K562 (cell line): ENCODE measurements around the gene TRIP10. TPM values are rescaled to one million over a fixed set of nuclear protein-coding genes. Genes with fewer than 3 reads are reported as not detected.

Source experiments
- ASH1L ChIP-seq: fragments of 450-650 bp; IDR thresholded peaks from 2 replicates; pipeline ENCODE4 v1.6.1; 2018; ENCODE audit warnings: borderline replicate concordance, mild to moderate bottlenecking, low read depth; ENCODE audit not compliant: partially characterized antibody
- ATF7 ChIP-seq: fragments of 450-650 bp; IDR thresholded peaks from 2 replicates; pipeline ENCODE4 v1.7.1; 2014; ENCODE audit warnings: mild to moderate bottlenecking, moderate library complexity
- BCL6 ChIP-seq: fragments of 250-450 bp; sonication (Bioruptor Pico); IDR thresholded peaks from 2 replicates; pipeline ENCODE4 v1.4.0; 2020
- BDP1 ChIP-seq: IDR thresholded peaks from 3 replicates; pipeline ENCODE4 v1.6.1; 2011; ENCODE audit not compliant: insufficient read length, insufficient read depth
- CBX1 ChIP-seq: sonication (generic); IDR thresholded peaks from 2 replicates; pipeline ENCODE4 v1.6.1; 2016; ENCODE audit warnings: antibody characterized with exemption, low read depth, mild to moderate bottlenecking
- DMBX1 ChIP-seq: fragments of 250-450 bp; sonication (Bioruptor Pico); IDR thresholded peaks from 2 replicates; pipeline ENCODE4 v1.8.0; 2022; ENCODE audit warnings: inconsistent platforms, mild to moderate bottlenecking, moderate library complexity, borderline replicate concordance
- ESRRB ChIP-seq: fragments of 250-450 bp; sonication (Bioruptor Pico); IDR thresholded peaks from 2 replicates; pipeline ENCODE4 v1.5.0; 2020; ENCODE audit warnings: mild to moderate bottlenecking, moderate library complexity, borderline replicate concordance
- HMG20A ChIP-seq: fragments of 450-650 bp; formaldehyde crosslinking; conservative IDR thresholded peaks from 2 replicates; pipeline ENCODE4 v1.4.0; 2020; ENCODE audit warnings: mild to moderate bottlenecking, mixed read lengths
- HNRNPK ChIP-seq: fragments of 200-400 bp; formaldehyde crosslinking; IDR thresholded peaks from one replicate; pipeline ENCODE4 v1.6.1; 2018; ENCODE audit warnings: mild to moderate bottlenecking, low read depth, low read length; ENCODE audit not compliant: poor library complexity, severe bottlenecking
- ILK ChIP-seq: fragments of 450-650 bp; IDR thresholded peaks from 2 replicates; pipeline ENCODE4 v1.6.1; 2016; ENCODE audit warnings: missing genetic modification characterization, low read depth, mild to moderate bottlenecking, missing compliant biosample characterization, moderate library complexity, borderline replicate concordance
- KDM5B ChIP-seq: fragments of 200-600 bp; sonication (generic); IDR thresholded peaks from 2 replicates; pipeline ENCODE4 v1.6.1; 2012; ENCODE audit warnings: low read depth, mild to moderate bottlenecking, moderate library complexity, low read length, control low read depth, inconsistent platforms; ENCODE audit not compliant: insufficient replicate concordance
- MCM7 ChIP-seq, 2 experiments: fragments of 450-650 bp; IDR thresholded peaks; 2 replicates each; pipeline ENCODE4 v1.6.1; 2016 to 2018
- MIER1 ChIP-seq: fragments of 450-650 bp; IDR thresholded peaks from 2 replicates; pipeline ENCODE4 v1.6.1; 2016; ENCODE audit warnings: antibody characterized with exemption, mild to moderate bottlenecking, low read depth
- NFYB ChIP-seq: IDR thresholded peaks from 2 replicates; pipeline ENCODE4 v1.6.1; 2011; ENCODE audit warnings: mild to moderate bottlenecking, moderate library complexity; ENCODE audit not compliant: insufficient read length; ENCODE audit errors: extremely low read depth
- RBFOX2 ChIP-seq: fragments of 200-400 bp; formaldehyde crosslinking; IDR thresholded peaks from 2 replicates; pipeline ENCODE4 v1.6.1; 2017; ENCODE audit warnings: low read depth, mild to moderate bottlenecking, low read length, moderate library complexity
- SMAD4 ChIP-seq: fragments of 250-450 bp; sonication (Bioruptor Pico); conservative IDR thresholded peaks from 2 replicates; pipeline ENCODE4 v1.8.0; 2021; ENCODE audit warnings: inconsistent platforms, mild to moderate bottlenecking, moderate library complexity
- SMARCC2 ChIP-seq: fragments of 450-650 bp; IDR thresholded peaks from 2 replicates; pipeline ENCODE4 v1.6.1; 2017; ENCODE audit warnings: antibody characterized with exemption, moderate library complexity, mild to moderate bottlenecking, low read depth
- SOX6 ChIP-seq: fragments of 450-650 bp; IDR thresholded peaks from 2 replicates; pipeline ENCODE4 v1.6.1; 2014; ENCODE audit warnings: mild to moderate bottlenecking
- TAF1 ChIP-seq: IDR thresholded peaks from 2 replicates; pipeline ENCODE4 v1.6.1; 2011; ENCODE audit warnings: mild to moderate bottlenecking, low read length, moderate library complexity; ENCODE audit not compliant: insufficient read depth, control insufficient read depth, severe bottlenecking; ENCODE audit errors: extremely low read depth
- TARDBP ChIP-seq: fragments of 450-650 bp; IDR thresholded peaks from 2 replicates; pipeline ENCODE4 v1.6.1; 2016
- THRB ChIP-seq: fragments of 450-650 bp; formaldehyde crosslinking; conservative IDR thresholded peaks from 2 replicates; pipeline ENCODE4 v1.4.0; 2022; ENCODE audit warnings: mild to moderate bottlenecking, missing genetic modification characterization
- USF1 ChIP-seq: sonication (generic); formaldehyde crosslinking; IDR thresholded peaks from 2 replicates; pipeline ENCODE4 v1.9.0; 2022; ENCODE audit warnings: mild to moderate bottlenecking, missing genetic modification reagents
- ZBTB33 ChIP-seq: sonication (generic); formaldehyde crosslinking; IDR thresholded peaks from 2 replicates; pipeline ENCODE4 v1.8.1; 2023; ENCODE audit warnings: mild to moderate bottlenecking, missing genetic modification reagents
- ZBTB43 ChIP-seq: sonication (generic); formaldehyde crosslinking; IDR thresholded peaks from 2 replicates; pipeline ENCODE4 v1.8.0; 2023; ENCODE audit warnings: mild to moderate bottlenecking, missing genetic modification reagents
- ZNF57 ChIP-seq: fragments of 450-650 bp; formaldehyde crosslinking; IDR thresholded peaks from 2 replicates; pipeline ENCODE4 v1.4.0; 2020; ENCODE audit warnings: mild to moderate bottlenecking, moderate library complexity
- polyA plus RNA-seq, 8 experiments: library from polyadenylated mRNA; depleted of rRNA in 4 of 8; stranded (reverse) in 5 of 8; unstranded in 3 of 8; fragments of >200 nt; fragmentation: Nextera tagmentation in 2 of 8; fragmentation: Illumina TruSeq in 1 of 8; extraction: Ambion mirVana in 2 of 8; extraction: Trizol in 1 of 8; gene quantifications; 2 replicates each; pipeline versions ENCODE4 v1.2.1 to v1.2.3, GENCODE V29; 2011 to 2014; ENCODE audit warnings: inconsistent platforms in 1 of 8, missing spikeins in 1 of 8
- total RNA-seq, 7 experiments: library from RNA; depleted of rRNA in 6 of 7; stranded (reverse); fragments of >200 nt in 6 of 7; fragmentation: Illumina TruSeq in 2 of 7; extraction: Trizol in 2 of 7; gene quantifications; 2 replicates each; pipeline versions ENCODE4 v1.2.1 to v1.2.3, GENCODE V29; 2011 to 2021; ENCODE audit warnings: low replicate concordance in 1 of 7

Gene TRIP10
- total and polyA plus RNA-seq, 9 of the 15 experiments (the other 6 are each of a cell fraction or from before 2014, with no cell fraction given) = 1.2 to 66.8 (median 36.1) TPM

GRCh38 chr19:6717441-6717971, 22.0 kb upstream of the TRIP10 start (continued):
- TF ChIP-seq SMARCC2 (0 out of 2 replicates have a peak, but pooled peaks have one; percentile 36), NFYB (no peak), RBFOX2 (no peak), ZBTB43 (CRISPR knock-in tag) (peak; percentile 96), ASH1L (peak; percentile 67), ILK (tag) (no peak), CBX1 (peak; percentile 99), THRB (CRISPR knock-in tag) (no peak; the same call in none of the 2 replicates), USF1 (CRISPR knock-in tag) (peak; percentile 65), TAF1 (no peak), HMG20A (no peak), ESRRB (CRISPR knock-in tag) (no peak), TARDBP (no peak), ZBTB33 (CRISPR knock-in tag) (peak; percentile 91), MCM7 (IDR thresholded peaks at IDR 0.05) (peak; percentile 86; a peak in 3 of 4 replicates), DMBX1 (CRISPR knock-in tag) (no peak), BDP1 (no peak), ZNF57 (CRISPR knock-in tag) (no peak), BCL6 (CRISPR knock-in tag) (no peak), KDM5B (no peak), ATF7 (no peak), MIER1 (peak; percentile 88), SOX6 (no peak), HNRNPK (no peak), SMAD4 (CRISPR knock-in tag) (no peak)
